ENCODE data around the gene CFAP410. TPM values are rescaled to one million over a fixed set of nuclear protein-coding genes. Genes with fewer than 3 reads are reported as not detected.
"Not testable (repeated sequence)": the region's sequence is repeated elsewhere in the genome, so short reads cannot be mapped to it uniquely, and the experiment has no call there.

Gene CFAP410
- total and polyA plus RNA-seq, 10 donors = 26.2 to 79.8 (median 33.0) TPM

DNA sequence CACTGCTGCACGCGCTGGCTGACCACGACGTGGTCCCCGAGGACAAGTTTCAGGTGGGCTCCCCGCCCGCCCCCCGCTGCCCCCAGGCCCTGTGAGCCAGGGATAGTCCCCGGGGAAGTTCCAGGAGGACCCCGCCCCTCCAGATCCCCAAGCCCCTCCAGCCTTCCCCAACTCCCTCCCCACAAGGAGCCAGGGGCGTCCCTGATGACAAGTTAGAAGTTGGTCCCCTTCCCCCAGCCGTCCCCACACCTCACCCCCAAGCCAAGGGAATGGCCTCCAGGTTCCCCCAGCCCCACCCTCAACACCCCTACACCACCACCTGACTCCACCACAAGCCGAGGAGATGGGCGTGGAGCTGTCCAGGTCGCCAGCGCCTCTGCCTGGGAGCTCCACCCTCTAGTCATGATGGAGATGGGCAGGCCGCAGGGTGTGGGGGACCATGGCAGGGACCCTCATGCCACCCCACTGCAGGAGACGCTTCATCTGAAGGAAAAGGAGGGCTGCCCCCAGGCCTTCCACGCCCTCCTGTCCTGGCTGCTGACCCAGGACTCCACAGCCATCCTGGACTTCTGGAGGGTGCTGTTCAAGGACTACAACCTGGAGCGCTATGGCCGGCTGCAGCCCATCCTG lies 53.0 kb downstream of the CFAP410 start:
- Histone ChIP-seq H3K27ac (no peak overlapping the region), H3K27me3 (replicated peaks in 1 of 7) (peaks cover 0 to 39% (median 25%) of the 10 kb centered on the region in 7 donors), H3K9me3 (no peaks in the 10 kb centered on the region), H3K36me3 (no peaks in the 10 kb centered on the region), H3K4me1 (peaks cover 0 to 9% (median 3%) of the 10 kb centered on the region in 6 donors), H3K4me3 (no peak overlapping the region)
- WGBS, 5 donors = 61 to 76% (median 73%) methylated on average over 9 to 21 of the region's 21 CpGs
- no peak for TF ChIP-seq POLR2AphosphoS5 (IDR thresholded peaks at IDR 0.05)
- TF ChIP-seq POLR2A (IDR thresholded peaks at IDR 0.05) = no peak
- TF ChIP-seq, protein P1, sequence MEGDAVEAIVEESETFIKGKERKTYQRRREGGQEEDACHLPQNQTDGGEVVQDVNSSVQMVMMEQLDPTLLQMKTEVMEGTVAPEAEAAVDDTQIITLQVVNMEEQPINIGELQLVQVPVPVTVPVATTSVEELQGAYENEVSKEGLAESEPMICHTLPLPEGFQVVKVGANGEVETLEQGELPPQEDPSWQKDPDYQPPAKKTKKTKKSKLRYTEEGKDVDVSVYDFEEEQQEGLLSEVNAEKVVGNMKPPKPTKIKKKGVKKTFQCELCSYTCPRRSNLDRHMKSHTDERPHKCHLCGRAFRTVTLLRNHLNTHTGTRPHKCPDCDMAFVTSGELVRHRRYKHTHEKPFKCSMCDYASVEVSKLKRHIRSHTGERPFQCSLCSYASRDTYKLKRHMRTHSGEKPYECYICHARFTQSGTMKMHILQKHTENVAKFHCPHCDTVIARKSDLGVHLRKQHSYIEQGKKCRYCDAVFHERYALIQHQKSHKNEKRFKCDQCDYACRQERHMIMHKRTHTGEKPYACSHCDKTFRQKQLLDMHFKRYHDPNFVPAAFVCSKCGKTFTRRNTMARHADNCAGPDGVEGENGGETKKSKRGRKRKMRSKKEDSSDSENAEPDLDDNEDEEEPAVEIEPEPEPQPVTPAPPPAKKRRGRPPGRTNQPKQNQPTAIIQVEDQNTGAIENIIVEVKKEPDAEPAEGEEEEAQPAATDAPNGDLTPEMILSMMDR (IDR thresholded peaks at IDR 0.05 in 8 of 11, conservative IDR thresholded peaks at IDR 0.05 in 3 of 11) = no peak
- intact Hi-C loops (cut with DNase I; ENCODE audit: low total_unique reads) = no loop called here
- no peak for DNase-seq

DNA sequence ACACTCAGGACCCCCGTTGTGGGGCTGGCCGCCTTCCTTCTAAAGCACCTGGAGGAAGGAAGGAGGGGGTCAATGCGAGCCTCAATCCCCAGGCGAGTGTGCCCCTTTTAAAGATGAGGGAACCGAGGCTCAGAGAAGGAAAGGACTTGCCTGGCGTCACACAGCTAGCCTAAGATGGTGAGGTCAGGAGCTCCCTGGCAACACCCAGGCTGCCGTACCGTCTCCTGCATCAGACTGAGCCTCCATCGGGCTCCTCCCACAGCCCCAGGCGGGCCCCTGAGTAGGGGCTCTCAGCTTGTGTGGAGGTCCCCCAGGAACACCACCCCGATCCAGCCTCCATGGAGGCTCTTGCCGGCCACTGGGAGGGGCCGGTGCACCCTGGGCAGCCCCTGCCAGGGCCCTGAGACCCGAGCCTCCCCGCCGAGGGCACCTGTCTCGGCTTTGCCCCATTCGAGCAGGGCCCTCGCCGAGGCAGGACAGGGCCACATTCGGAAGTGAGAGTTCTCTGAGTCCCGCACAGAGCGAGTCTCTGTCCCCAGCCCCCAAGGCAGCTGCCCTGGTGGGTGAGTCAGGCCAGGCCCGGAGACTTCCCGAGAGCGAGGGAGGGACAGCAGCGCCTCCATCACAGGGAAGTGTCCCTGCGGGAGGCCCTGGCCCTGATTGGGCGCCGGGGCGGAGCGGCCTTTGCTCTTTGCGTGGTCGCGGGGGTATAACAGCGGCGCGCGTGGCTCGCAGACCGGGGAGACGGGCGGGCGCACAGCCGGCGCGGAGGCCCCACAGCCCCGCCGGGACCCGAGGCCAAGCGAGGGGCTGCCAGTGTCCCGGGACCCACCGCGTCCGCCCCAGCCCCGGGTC lies 53.8 kb downstream of the CFAP410 start, which contains the start of gene AIRE:
Gene AIRE (plus strand): TSS at position 739 of the 855 bp plus-strand sequence. CDS start 131 bp downstream, outside the sequence.
- Histone ChIP-seq H3K4me3 (peak within 1 kb of the TSS in 1 of 8 donors; percentile 7), H3K9me3 (no peaks in the 10 kb centered on the region), H3K27ac (no peak within 1 kb of the TSS), H3K36me3 (no peaks in the 10 kb centered on the region), H3K4me1 (peaks cover 0 to 9% (median 3%) of the 10 kb centered on the region in 6 donors), H3K27me3 (replicated peaks in 1 of 7) (peaks cover 0 to 39% (median 25%) of the 10 kb centered on the region in 7 donors)
- TF ChIP-seq, protein P1 (IDR thresholded peaks at IDR 0.05 in 8 of 11, conservative IDR thresholded peaks at IDR 0.05 in 3 of 11) = no peak
- TF ChIP-seq POLR2A (IDR thresholded peaks at IDR 0.05) = no peak
- no peak for TF ChIP-seq POLR2AphosphoS5 (IDR thresholded peaks at IDR 0.05)
- intact Hi-C loops (cut with DNase I; ENCODE audit: low total_unique reads) = no loop called here
- DNase-seq = peak; percentile 69
- WGBS, 5 donors = 41 to 89% (median 62%) methylated on average over 16 to 56 of the region's 56 CpGs

DNA sequence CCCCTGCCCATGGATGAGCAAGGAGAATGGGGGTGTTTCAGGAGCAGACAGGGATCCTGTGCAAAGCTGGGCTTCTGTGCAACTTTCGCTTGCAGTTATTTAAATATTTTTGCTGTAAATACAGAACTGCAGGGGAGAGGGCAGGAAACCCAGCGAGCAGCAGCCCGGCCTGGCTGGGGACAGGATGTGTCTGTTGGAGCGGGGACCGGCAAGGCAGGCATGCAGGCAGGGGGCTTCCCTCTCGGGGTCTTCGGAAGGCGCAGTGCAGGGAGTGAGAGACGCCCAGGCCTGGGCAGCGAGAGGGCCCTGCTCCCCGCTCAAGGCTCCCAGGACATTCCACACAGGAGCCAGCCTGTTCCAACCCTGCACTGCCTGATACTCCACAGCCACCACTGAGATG lies 55.2 kb downstream of the CFAP410 start:
- TF ChIP-seq, protein P1 (IDR thresholded peaks at IDR 0.05 in 8 of 11, conservative IDR thresholded peaks at IDR 0.05 in 3 of 11) = no peak
- TF ChIP-seq POLR2AphosphoS5 (IDR thresholded peaks at IDR 0.05) = no peak
- no peak for TF ChIP-seq POLR2A (IDR thresholded peaks at IDR 0.05)
- WGBS, 5 donors = 22 to 45% (median 27%) methylated on average over 10 to 11 of the region's 11 CpGs
- H3K27ac ChIP-seq = no peak overlapping the region
- intact Hi-C loops (cut with DNase I; ENCODE audit: low total_unique reads) = no loop called here
- H3K27me3 ChIP-seq (replicated peaks in 1 of 7) = peaks cover 0 to 32% (median 25%) of the 10 kb centered on the region in 7 donors
- H3K36me3 ChIP-seq = no peaks in the 10 kb centered on the region
- no peaks in the 10 kb centered on the region for H3K9me3 ChIP-seq
- DNase-seq = peak; percentile 71
- H3K4me1 ChIP-seq = peaks cover 0 to 9% (median 3%) of the 10 kb centered on the region in 6 donors
- no peak overlapping the region for H3K4me3 ChIP-seq

DNA sequence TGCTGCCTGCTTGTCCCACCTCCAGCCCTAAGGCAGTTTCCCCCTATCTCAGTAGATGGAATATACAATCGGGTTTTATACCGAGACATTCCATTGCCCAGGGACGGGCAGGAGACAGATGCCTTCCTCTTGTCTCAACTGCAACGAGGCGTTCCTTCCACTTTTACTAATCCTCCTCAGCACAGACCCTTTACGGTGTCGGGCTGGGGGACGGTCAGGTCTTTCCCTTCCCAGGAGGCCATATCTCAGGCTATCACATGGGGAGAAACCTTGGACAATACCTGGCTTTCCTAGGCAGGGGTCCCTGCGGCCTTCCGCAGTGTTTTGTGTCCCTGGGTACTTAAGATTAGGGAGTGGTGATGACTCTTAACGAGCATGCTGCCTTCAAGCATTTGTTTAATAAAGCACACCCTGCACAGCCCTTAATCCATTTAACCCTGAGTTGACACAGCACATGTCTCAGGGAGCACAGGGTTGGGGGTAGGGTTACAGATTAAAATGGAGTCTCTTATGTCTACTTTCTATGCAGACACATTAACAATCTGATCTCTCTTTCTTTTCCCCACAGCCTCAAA lies 55.9 kb downstream of the CFAP410 start:
- H3K9me3 ChIP-seq; H3K4me3 ChIP-seq; H3K27ac ChIP-seq; H3K4me1 ChIP-seq; intact Hi-C loops (cut with DNase I; ENCODE audit: low total_unique reads); H3K36me3 ChIP-seq: not testable (repeated sequence)
- H3K27me3 ChIP-seq (replicated peaks in 1 of 7) = peaks cover 0 to 32% (median 25%) of the 10 kb centered on the region in 7 donors
- DNase-seq = peak; percentile 33
- WGBS, 5 donors = 46 to 67% (median 59%) methylated on average over 11 of the region's 11 CpGs

All from spleen (tissue), 11 donors.